ENCODE measurements around the gene DUXB. TPM values are rescaled to one million over a fixed set of nuclear protein-coding genes. Genes with fewer than 3 reads are reported as not detected.

The DUXB gene
- total RNA-seq, 1 donor from 2014 or later, result not detected

GRCh38 chr16:75660321-75660720, 40.9 kb downstream of the DUXB start:
- peak; percentile 31 for DNase-seq

- no peak for DNase-seq
Measured at GRCh38 chr16:75658175-75658574, 43.1 kb downstream of the DUXB start.

- DNase-seq, result no peak
Measured at GRCh38 chr16:75653922-75654321, 47.3 kb downstream of the DUXB start.

GRCh38 chr16:75648265-75649076, 52.8 kb downstream of the DUXB start:
- DNase-seq, result peak; percentile 92

GRCh38 chr16:75647492-75648264, 53.6 kb downstream of the DUXB start, which contains the start of the genes KARS1 and TERF2IP:
Gene KARS1 (minus strand): TSS chr16:75647665. CDS start chr16:75647639, 26 bp downstream.
Gene TERF2IP (plus strand): TSS chr16:75647773. CDS start chr16:75647883, 110 bp downstream.
- peak; percentile 97 for DNase-seq

GRCh38 chr16:75647112-75647491, 54.2 kb downstream of the DUXB start:
- no peak for DNase-seq

GRCh38 chr16:75644240-75645012, 56.8 kb downstream of the DUXB start:
- no peak for DNase-seq

Small RNAs within 50 kb of the gene (small RNA-seq; reads per million reads assigned to genes)
- gene RN7SL520P (ENCODE audit: low replicate concordance), result not detected

Other genes with a start within 250 kb of the DUXB start
- 27.3 TPM for gene TMEM170A, start 236.8 kb downstream of the DUXB start, total RNA-seq
- 2.1 TPM for gene CHST6, start 206.0 kb downstream of the DUXB start, total RNA-seq
- not detected for gene CHST5, start 165.4 kb downstream of the DUXB start, total RNA-seq
- gene TMEM231, start 145.2 kb downstream of the DUXB start, total RNA-seq, result 8.0 TPM
- gene GABARAPL2, start 135.1 kb downstream of the DUXB start, total RNA-seq, result 97.4 TPM
- gene ADAT1, start 78.2 kb downstream of the DUXB start, total RNA-seq, result 47.7 TPM
- 118 TPM for gene KARS1, start 53.8 kb downstream of the DUXB start, total RNA-seq
- gene TERF2IP, start 53.7 kb downstream of the DUXB start, total RNA-seq, result 82.0 TPM
- not detected for gene CPHXL2, start 24.5 kb downstream of the DUXB start, total RNA-seq
- not detected for gene CPHXL, start 25.0 kb upstream of the DUXB start, total RNA-seq

Measured in tongue (tissue), 3 donors.